Measurements from ENCODE around the gene SEPTIN7.

Gene SEPTIN7

DNA sequence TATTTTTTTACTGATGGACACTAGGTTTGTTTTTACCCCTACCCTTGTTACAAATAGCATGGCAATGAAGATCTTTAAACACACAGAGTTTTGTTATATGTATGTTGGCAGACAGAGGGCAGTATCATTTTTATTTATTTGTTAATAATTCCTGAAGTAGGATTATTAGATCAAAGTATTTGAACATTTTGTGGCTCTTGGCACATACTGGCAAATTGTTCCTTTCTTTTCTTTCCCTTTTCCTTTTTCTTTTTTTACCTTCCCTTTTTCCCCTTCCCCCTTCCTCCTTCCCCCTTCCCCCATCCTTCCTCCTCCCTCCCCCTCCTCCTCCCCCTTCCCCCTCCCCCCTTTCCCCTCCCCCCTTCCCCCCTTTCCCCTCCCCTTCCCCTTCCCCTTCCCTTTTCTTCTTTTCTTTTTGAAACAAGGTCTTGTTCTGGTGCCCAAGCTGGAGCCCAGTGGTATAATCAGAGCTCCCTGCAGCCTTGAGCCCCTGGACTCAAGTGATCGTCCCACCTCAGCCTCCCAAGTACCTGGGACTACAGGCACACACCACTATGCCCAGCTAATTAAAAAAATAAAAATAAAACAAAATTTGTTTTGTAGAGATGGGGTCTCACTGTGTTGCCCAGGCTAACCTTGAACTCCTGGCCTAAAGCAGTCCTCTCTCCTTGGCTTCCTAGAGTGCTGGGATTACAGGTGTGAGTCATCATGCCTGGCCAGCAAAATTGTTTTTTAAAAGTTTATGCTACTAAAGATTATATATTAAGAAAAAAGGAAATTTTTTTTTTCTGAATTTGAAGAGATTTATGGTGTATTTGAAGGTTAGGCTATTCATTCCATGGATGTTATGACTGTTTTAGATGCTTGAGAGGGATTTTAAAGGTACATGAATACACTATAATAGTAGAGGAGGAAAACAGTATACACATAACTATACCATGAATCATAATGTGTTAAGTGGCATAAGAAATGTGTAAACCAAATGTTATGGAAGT lies 39.3 kb downstream of the SEPTIN7 start:
- no peak for DNase-seq (ENCODE audit: low spot score)

DNA sequence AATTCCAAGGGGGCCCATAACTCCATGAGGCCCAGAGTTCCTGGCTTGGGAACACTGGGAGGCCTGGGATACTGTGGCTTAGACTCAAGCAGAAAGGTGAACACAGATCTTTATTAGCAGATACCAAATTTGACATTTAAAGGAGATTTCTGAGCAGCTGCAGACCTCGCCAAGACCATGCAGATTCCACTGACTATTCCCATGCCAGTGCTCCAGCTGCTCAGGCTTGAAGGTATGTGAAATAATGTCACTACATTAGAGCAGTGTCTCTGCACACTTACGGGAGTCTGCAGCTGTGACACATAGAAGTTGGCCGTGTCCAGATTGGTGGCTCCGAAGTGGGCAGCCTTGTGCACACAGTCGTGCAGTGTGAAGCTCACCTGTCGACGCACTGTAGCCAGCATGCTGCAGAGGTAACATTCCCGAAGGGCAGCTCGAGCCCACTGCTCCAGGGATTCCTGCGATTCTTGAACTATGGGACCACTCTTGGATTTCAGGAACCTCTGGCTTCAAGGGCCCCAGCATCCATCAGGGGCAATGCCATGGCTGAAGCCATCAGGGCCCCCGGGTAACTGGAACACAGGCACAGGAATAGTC lies 46.1 kb downstream of the SEPTIN7 start:
- no peak for DNase-seq (ENCODE audit: low spot score)

DNA sequence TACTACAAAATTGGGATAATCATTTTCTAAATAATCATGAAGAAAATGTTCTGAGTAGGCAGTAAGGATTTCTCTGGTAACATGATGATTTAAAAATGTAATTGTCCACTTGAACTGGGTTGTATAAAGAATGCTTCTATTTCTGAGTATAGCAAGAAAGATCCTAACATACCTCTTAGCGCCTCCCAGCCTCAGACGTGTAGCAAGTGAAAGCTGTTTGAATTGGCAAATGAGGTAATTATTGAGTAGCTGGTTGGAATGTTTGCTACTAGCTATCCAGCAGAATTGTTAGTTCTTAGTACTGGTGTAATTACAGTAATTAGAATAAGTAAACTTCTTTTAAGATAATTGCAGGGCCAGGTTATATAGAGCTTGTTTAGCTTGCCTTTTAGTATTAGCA lies 47.9 kb downstream of the SEPTIN7 start:
- no peak for DNase-seq (ENCODE audit: low spot score)

- no peak for DNase-seq (ENCODE audit: low spot score)
Observed at GRCh38 chr7:35849158-35849831, 48.4 kb downstream of the SEPTIN7 start.

DNA sequence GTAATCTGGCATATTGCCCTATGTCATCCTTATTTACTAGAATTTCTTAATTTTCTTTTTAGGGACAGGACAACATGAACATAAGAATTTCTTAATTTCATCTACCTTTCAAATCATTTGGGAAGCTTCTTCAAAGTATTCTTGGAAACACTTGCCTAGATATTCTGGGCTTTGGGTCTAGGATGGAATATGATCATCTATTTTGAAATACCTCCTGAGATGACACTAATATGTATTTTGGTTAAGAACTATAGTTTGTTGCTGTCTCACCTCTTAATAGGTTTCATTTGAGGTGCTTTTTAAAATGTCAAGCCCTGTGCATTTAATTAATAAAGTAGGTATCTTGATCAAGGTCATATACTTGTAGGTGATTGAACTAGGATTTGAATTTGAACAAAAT lies 49.1 kb downstream of the SEPTIN7 start:
- DNase-seq (ENCODE audit: low spot score) = no peak
